GM19193 (cell line): ENCODE data around the gene HNRNPR.

ENCODE experiments used
- POLR2A ChIP-seq: IDR thresholded peaks from 4 replicates; pipeline ENCODE4 v1.6.1; 2011; ENCODE audit not compliant: insufficient read depth, insufficient read length; ENCODE audit errors: extremely low read depth

Gene HNRNPR

DNA sequence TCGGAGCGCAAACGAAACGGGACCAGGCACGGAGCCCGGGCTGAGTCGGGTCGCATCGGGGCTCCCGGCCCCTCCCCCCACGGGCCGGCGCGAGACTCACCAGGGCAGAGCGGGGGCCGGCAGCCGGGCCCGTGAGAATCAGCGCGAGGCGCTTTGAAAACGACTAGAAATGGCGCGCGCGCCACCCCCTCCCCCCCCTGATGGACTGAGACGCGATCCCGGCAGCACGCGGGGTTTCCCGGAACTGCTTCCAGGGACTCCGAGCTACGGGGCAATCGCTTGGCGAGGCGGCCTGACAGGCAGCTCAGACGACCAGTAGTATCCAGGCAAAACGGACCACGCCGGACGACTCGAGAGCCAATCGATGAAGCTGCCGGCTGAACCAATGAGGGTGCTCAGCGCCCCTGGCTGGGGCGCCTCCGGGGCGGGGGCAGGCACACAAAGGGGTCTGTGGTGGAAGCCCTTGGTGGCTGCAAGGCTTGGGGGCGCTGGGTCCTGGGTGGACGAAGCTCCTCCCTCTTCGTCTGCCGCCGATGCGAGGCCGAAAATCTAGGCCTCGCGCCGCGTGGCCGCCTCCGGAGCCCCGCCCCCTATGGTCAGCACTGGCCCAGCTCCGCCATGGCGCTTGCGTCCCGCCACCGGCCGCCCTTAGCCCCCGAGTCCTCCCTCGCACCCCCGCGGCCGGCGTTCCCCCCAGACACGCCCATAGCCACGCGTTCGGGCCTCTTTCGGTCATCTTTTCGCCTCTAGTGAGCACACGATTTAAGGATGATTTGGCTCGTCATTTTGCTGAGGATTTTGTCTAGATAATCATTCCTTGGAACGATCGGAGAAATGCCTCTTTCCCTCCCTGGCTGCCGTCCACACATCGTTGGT lies at the start of gene HNRNPR:
Gene HNRNPR (minus strand): TSS at position 174 of the 876 bp plus-strand sequence. CDS start 3,276 bp downstream, outside the sequence.
- peak; percentile 91 for TF ChIP-seq POLR2A

DNA sequence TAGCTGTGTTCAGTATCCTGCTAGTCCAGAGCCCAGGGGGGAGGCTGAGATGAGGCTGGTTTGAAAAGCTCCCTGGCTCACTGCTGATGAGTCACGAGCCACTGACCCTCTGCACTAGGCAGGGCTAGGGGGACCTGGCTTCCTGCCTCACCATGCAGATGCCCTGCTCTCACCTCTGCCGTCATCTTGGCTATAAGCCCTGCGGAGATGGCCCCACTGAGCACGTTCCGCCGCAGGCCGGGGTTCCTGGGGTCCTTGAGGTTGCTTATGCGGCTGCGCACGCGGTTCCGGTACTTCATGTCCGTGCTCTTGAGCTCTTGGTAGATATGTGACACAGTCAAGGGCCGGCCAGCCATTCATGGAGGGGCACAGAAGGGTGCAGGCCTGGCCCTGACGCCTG lies 49.6 kb upstream of the HNRNPR start:
- no peak for TF ChIP-seq POLR2A

DNA sequence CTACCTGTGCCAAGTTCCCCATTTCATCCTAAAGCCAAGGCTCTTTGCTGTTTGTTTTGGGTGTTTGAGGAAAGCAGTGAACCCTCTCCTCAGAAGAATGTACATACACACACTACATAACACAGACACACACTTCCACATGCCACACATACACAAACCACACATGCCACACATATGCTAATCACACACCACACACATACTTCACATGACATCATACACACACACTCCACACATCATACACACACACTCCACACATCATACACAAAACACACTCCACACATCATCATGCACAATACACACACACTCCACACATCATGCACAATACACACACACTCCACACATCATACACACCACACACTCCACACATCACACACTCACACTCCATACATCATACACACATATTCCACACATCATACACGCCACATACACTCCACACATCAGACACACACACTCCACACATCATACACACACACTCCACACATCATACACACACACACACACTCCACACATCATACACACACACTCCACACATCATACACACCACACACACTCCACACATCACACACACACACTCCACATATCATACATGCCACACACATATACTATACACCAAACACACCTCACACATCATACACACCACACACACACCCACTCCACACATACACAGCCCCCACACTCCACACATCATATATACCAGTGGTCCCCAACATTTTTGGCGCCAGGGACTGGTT lies 48.2 kb upstream of the HNRNPR start:
- no peak for TF ChIP-seq POLR2A

DNA sequence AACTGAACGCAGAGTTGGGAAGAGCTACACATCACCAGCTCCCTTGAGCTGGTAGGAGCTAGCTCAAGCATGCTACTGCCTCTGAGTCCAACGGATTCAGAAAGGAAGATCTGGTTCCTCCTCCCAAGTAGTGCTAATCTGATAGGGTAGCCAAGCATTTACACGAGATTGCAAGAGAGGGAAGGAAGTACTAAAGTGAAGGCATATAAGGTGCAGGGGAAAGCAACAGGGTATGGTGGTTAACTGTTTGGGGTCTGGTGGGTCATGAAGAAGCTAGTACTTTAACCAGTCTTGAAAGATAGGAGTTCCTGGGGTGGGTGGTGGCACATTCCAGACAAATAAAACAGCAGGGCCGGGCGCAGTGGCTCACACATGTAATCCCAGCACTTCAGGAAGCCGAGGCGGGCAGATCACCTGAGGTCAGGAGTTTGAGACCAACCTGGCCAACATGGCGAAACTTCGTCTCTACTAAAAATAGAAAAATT lies 45.8 kb upstream of the HNRNPR start:
- no peak for TF ChIP-seq POLR2A

DNA sequence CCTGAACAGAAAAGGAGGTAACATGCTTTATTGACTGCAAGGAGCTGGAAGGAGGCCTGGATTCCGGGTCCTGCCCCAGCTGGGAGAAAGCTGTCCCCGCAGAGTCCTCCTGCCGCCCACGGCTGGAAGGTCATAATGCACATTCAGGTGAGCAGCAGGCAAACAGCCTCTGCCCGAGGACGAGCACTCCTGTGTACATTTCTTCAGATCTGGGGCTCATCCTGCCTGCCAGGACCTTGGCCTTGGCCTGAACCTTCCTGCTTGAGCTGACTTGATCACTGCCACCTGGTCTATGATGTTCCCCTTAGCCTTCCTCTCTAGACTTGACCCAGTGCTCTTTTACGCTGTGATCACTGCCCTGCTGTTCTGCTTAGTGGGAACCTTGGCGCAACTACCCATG lies 43.4 kb upstream of the HNRNPR start:
- no peak for TF ChIP-seq POLR2A

DNA sequence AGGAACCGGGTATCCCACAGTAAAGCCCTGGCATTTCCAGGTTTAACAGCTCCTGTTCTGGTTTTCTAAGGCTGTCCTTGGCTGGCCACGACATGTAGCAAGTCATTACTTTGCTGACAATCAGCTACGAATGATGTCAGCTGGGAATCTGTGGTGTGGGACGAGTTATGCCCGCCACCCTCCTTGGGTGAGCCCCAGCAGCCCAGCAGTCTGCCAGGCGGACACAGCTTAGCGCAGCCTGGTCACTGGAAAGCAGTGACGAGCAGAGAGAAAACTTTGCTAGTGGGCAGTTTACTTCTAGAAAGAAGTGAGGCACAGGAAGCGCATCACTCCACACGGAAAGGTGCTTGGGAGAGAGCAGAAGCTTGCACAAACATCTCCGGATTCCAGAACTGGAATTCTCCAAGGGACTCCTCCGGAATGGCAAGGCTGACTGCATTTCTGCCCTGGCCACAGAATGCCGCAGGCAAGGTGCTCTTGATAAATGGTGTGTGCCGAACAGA lies 41.1 kb upstream of the HNRNPR start:
- TF ChIP-seq POLR2A, result no peak

DNA sequence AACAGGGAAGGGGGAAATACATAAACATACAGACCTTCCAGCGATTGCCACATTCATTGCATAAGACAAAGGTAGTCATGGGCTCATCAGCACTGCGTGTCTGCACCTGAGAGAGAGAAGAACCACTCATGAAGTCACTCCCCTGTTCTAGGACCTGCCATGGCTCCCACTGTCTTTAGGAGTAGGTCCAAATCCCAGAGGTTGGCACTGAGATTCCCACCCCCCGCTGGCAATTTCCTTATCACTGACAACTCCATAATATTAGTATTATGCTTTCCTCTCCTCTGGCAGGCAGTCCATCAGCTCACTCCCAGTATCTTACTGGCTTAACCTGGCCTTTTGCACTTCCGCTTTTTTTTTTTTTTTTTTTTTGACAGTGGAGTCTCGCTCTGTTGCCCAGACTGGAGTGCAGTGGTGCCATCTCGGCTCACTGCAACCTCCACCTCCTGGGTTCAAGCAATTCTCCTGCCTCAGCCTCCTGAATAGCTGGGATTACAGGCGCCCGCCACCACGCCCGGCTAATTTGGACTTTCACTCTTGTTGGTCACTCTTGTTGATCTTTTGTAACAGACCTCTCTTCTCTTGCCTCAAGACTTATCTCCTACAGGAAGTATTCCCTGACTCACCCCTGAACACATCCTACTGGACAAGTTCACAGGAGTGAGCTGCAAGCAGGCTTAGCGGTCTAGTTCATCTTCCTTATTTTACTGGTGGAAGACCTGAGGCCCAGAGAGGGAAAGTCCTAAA lies 40.4 kb upstream of the HNRNPR start:
- TF ChIP-seq POLR2A, result no peak

DNA sequence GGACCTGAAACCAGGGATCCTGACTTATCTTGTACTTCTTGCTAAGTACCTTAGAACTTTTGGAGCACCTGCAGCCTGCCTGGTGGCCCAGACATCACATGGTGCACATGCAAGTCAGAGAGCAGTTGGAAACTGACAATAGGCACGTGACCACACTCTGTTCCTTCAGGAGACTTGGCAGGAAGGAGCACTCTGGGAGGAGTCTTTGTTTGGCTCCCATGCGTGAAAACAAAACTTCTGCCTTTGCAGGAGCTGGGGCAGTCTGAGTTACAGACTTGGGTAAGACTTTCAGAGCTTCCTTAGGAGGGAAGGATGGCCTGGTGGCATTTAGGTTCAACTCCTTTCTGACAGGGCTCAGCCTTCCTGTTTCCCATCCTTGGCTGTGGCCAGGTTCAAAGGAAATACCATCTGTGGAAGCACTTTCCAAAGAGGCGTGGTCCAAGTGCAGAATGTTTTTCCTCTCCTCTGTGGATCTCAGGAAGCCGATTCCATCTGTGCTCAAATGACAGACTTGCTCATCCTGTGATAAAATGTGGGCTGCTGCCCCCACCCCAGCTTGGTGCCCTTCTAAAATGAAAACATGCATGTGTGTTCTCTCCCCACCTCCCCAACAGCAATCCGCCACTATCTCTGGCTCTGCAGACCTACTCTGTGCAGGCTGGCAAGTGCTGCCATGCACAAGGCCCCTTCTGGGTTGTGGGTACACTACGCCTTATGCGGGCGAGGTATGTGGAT lies 39.7 kb upstream of the HNRNPR start:
- no peak for TF ChIP-seq POLR2A

DNA sequence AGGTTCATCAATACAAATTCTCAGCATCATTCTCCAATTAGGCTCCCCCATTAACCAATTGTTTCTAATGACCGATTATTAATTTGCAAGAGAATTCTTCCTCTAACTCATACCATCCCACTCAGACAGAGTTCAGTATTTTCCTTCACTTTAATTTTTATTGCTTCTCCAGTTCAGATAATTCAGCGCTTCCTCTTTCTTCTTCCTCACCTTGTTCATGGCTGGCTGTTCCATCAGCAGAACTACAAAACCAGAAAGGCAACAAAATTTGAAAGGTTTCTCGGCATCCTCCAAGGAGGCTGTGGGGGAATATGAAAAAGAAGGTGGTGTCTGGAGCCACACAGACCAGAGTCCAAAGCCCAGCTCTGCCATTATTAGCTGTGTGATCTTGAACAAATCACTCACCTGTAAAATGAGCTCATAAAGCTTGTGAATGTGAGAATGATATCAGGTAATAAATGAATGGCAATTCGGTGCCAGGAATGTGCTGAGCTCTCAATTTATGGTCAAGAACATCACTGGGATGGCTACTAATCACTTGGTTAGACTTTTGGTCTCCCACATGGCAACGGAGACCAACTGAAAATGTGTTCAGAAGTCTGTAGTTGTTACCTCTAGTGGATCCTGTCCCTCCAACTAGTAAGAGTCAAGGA lies 37.3 kb upstream of the HNRNPR start:
- no peak for TF ChIP-seq POLR2A

DNA sequence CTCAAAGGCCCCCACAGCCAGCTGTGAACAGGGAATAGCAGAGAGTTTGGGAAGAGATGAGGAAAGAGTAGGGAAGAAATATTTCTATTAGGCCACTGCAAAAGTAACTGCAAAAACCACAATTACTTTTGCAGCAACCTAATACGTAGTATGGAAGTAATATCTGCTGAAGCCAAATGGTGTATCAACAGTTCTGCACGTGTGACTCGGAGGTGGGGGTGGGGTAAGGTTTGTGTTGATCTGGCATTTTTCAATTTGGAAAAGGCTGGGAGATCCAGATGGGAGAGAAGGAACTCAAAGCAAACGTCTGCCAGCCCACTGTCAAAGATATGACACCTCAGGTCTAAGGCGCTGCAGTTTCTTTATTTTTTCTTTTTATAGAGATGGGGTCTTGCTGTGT lies 36.6 kb upstream of the HNRNPR start:
- TF ChIP-seq POLR2A, result no peak

DNA sequence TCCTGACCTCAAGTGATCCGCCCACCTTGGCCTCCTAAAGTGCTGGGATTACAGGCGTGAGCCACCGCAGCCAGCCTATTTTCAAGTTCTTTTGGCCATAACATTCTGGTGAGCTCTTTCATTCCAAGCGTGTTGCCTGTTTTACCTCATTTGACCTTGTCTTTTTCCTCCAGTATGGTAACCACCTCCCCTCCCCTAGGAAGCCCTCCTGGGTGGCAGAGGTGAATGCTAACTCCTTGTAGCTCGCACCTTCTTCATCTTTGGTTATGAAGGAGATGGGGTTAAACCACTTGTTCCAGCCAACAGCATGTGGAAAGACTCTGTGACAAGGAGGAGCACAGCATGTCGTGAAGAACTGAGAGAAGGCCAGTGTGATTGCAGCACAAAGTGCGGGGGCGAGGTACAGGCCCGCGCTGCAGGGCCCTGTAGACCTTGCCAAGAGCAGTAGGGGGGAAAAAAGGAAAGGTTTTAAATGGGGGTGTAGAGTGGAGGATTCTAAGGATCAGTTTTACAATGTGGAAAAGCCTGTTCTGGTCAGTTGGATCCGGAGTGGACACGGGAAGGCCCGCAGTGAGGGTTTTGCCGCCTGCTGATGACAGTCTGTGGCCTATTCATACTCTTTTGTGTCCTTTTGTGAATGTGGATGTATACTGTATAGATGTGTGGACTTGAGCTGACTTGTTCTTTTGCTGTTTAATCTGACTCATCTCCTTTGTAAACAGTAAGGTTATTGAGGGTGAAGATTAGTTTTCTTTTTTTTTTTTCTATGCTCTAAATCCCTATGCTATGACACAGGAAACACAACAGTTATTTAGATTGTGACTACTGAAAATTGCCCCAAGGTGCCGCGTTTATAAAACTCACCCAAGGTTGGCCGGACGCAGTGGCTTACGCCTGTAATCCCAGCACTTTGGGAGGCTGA lies 33.1 kb upstream of the HNRNPR start:
- no peak for TF ChIP-seq POLR2A

DNA sequence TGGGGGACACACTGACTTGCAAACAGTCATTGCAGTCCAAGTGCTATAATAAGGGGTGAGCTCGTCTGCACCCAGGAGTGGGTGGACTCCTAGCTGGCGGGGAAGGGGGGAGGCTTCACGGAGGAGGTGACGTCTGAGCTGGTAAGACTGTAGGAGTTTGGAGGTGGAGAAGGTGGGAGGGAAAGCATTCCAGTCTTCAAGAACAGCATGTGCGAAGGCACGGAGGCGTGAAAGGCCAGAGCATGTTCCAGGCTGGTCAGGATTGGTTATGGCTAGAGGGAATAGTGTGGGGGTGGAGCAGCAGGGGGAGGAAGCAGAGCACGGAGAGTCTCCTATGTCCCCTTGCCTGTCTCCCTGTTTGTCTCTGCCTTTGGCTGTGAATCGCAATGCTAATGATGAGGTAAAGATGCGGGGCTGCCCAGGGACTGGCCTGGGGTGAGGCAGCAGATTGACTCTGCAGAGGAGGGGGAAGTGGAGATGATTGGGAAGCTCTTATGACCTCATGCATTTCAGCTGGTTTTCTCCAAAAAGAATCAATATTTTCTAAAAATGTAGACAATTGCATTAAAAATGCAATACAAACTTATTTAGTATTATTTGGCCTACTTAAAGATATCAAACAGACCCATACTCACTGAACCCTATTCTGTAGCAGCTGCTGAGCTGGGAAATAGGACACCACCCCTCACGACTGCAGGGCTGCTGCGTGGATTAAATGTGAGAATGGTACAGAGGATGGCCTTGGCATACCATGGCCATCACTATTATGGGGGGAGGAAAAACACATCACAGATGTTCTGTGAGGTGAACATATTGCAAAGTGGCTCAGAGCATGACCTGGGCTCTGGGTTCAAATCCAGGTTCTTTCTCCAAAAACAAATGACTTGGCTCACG lies 28.1 kb upstream of the HNRNPR start:
- no peak for TF ChIP-seq POLR2A
